GM20431 (cell line): Measurements from ENCODE around the gene DIP2A.

Source experiments
- in situ Hi-C: fragments of 300-500 bp; cut with MseI, MboI; formaldehyde crosslinking; loops from one replicate; pipeline ENCODE4 v1.15.0; 2020; ENCODE audit warnings: low sequenced_read_pairs; ENCODE audit not compliant: unreplicated experiment

The DIP2A gene

DNA sequence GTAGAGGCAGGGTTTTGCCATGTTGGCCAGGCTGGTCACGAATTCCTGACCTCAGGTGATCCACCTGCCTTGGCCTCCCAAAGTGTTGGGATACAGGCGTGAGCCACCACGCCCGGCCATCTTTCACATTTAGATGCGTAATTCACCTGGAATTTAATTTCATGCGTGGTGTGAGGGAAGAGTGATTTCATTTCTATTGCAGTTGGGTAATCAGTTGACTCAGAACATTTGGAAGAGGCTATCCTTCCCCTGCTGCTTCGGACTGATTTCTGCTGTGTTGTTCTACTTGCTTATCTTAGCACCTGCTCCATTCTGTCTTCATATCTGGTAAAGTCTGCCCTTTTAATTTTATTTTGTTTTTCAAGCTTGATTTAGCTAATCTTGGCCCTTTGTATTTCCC lies 19.1 kb downstream of the DIP2A start:
- in situ Hi-C loops, result no loop called here

DNA sequence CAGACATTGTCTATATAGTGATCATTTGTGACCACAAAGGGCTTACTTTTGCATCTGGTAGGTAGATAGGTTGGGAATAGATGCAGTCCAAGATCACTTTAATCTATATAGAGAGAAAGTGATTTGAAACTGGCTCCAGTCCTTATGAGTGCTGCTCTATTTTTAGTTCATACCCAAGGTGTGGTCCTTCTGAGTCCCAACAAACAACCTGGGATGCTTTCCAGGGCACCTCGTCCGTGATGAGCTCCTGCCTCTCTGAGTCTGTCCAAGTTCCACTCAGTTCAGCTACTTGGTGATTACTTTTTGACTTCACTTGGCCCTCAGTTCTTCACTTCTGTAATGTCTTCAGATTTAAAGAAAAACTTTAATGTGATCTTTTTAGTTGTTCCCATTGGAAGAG lies 20.2 kb downstream of the DIP2A start:
- in situ Hi-C loops, result no loop called here

DNA sequence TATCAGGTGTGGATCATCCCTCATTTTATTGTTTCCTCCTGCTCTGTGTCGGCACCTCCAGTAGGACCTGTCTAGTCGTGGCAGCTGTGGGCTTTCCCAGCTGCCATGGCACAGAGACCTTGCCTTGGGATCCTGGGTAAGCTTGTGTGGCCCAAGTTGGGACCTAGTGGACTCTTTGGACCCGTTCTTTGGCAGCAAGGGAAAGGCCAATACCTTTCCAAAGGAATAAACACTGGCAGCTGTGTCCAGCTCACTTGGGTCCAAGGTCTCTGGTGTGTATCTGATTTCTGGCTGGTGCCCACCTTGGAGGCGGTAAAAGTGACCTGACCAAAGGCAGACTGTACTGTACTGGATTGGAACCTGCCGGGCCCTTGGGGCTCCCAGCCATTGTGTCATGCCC lies 21.8 kb downstream of the DIP2A start:
- in situ Hi-C loops, result no loop called here

DNA sequence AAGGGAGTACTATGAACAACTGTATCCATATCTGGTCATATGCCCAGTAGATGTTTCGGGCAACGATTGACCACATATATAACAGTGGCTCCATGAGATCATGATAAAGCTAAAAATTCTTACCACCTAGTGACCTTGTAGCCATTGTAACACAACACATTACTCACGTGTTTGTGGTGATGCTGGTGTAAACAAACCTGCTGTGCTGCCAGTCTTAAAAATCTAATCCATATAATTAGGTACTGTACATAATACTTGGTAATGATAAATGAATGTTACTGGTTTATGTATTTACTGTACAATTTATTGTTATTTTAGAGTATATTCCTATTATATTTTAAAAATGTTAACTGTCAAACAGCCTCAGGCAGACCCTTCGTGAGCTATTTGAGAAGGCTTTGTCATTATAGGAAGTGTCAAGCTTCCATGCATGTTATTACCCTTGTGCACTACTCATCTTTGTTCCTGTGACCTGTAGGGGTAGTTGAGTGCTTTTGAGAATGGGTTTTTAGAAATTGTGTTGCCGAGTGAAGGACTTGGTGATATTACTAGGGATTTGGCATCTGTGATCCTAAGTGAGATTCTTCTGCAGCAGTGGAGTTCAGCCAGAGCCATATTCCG lies 23.6 kb downstream of the DIP2A start:
- in situ Hi-C loops, result no loop called here

DNA sequence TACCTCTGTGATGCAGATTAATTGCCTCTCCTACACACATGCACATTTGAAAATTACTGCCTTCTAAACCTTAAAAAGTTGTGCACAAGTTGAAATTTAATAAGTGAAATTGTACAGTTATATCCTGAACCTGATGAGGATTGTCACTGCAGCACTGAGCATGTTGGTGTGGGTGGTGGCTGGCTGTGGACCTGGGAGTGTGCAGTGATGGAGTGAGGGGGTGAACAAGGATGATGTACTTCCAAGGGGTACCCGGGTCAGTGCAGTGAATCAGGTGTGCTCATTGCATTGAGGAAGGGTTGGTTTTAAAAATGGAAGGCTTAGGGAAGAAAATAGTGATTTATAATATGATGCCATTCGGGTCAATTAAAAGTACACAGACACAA lies 24.1 kb downstream of the DIP2A start:
- in situ Hi-C loops, result no loop called here

DNA sequence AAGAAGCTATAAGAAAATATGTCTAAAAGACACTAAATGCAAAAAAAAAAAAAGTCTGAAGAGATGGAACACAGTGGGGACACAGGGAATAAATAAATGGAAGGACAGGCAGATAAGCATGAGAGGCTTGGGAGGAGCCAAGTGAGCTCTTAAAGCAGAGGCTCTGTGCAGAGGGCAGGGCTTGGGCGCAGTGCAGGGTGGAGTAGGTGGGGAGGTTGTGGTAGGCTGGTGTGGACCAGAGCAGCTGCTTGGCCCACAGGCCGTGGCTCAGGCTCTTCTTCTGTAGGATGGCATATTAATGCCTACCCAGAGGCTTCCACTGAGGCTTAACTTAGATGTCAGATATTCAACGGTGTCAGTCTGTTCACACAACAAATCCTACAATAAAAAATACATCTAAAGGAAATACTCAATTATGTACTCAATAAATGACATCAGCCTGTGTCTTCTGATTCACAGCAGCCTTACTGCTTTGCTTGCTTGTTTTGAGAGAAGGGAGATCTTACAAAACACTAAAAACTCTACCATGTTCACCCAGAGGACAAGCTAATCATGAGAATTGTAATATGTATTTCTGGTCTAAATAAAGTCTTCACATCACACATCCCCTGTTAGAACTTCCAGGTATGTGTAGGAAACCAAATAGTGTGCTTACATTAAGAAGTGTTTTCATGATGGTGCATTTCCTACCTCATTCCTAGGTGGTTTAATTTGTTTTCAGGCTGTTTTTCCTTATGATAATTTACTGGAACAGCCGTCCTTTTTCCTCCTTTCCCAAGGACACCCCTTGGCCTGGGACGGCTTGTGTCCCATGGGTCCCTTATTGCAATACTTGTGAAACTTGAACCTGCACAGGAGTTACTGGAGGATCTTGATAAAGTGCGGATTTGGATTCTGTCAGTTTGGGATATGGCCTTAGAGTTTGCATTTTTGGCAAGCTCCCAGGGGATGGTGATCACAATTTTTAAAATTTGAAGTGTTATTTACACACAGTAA lies 24.9 kb downstream of the DIP2A start:
- in situ Hi-C loops, result no loop called here

DNA sequence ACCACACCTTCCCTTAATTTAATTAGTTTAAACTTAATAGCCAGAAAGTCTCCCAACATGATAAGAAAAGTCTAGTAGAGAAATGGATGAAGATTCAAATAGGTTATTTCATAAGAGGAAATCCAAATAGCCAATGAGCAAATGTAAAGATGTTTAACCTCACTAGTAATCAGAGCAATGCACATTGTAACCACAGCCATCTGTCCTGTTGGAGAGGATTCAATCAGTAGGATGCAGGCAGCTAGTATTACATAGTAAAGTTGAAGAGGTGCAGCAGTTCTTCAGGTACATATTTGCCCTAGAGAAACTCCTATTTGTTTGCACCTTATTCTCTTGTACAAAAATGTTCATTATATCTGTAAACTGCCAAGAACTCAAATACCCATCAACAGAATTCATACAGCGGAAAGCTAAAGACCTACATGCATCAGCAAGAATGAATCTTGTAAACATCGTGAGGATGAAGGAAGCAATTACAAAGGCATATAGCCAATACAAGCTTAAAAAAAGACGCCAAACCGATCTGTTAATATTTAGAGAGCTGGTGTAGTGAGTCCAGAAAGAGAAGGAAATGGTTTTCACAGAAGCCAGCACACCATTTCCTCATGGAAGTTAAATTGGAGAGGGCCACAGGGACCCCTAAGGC lies 27.9 kb downstream of the DIP2A start:
- in situ Hi-C loops, result no loop called here

DNA sequence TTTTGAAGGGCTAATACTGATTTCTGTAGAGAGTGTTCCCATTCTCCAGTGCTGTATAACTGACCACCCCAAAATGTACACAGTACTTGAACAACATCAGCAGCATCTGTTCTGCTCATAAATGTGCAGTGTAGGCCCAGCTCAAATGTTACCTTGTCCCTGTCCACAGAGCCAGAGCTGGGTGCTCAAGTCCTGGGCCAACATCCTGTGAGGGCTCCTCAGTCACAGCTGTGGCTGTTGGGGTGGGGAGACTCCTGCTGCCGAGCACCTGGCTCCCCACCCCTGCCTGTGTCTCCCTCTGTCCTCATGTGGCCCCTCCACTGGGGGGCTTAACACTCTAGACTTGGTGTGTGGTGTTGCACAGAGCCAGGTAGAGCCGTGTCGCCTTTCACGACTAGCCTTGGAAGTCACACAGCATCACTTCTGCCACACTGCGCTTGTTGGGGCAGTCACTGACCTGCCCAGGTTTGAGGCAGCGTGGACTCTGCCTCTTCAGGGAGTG lies 30.5 kb downstream of the DIP2A start:
- in situ Hi-C loops, result no loop called here

DNA sequence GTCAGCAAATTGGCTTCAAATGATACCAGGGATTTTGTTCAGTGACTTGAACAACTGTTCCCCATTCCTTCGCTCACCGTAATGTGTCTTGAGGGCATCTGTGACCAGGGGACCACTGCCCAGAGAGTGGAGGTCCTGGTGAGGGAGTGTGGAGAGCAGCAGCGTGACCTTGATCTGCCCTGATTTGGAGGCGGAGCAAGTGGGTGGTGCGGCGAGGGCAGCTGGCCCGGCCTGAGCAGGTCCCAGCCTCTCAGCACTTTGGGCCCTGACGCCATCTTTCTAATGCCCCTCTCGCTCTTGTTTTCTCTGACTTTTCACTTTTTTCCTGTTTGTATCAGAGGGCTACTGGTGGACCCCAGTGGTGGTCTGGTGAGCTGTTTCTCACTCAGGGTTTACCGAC lies 31.1 kb downstream of the DIP2A start:
- in situ Hi-C loops, result no loop called here

DNA sequence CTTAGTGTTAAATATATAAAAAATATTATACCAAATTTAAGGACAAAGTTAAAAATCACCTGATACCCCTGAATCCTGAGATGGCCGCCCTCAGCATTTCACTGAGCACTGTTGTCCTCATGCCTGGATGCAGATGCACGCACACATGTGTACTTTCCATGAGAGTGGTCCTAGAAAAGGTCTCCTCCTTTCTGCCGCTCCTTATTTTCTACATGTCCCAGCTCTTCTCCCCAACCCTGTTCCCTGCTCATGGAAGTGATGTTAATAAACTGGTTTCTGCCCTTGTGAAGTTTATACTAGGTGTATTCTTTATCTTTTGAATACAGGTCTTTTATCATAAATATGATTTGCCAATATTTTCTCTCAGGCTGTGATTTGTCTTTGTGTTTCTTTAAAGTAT lies 32.9 kb downstream of the DIP2A start:
- in situ Hi-C loops, result no loop called here

DNA sequence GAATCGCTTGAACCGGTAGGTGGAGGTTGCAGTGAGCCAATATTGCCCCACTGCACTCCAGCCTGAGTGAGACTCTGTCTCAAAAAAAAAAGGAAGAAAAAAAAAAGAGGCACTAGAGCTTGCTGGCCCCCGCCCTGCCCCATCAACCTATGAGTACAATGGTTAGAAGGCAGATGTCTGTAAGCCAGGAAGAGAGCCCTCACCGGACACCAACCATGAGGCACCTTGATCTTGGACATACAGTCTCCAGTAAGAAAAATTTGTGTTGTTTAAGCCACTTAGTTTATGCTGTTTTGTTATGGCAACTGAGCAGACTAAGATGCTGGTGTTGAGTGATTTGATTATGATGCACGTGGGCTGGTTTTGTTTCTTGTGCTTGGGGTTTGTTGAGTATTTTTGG lies 34.2 kb downstream of the DIP2A start:
- in situ Hi-C loops, result no loop called here

DNA sequence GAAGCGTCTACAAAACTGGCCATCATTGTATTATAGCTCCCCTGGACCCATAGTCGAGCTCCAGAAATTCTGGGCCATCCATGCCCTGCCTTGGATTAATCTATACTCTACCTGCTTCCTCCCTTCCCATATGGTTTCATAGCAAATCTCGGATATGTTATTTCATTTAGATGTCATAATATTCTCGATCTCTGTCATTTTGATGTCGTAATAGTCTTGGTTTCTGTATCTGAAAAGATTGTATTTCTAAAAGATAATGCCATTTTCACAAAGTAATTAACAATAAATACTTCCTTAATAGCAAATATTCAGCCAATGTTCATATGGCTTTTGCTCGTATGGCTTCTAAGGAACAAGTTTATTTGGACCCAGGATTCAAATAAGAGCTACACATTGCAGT lies 35.1 kb downstream of the DIP2A start:
- in situ Hi-C loops, result no loop called here

DNA sequence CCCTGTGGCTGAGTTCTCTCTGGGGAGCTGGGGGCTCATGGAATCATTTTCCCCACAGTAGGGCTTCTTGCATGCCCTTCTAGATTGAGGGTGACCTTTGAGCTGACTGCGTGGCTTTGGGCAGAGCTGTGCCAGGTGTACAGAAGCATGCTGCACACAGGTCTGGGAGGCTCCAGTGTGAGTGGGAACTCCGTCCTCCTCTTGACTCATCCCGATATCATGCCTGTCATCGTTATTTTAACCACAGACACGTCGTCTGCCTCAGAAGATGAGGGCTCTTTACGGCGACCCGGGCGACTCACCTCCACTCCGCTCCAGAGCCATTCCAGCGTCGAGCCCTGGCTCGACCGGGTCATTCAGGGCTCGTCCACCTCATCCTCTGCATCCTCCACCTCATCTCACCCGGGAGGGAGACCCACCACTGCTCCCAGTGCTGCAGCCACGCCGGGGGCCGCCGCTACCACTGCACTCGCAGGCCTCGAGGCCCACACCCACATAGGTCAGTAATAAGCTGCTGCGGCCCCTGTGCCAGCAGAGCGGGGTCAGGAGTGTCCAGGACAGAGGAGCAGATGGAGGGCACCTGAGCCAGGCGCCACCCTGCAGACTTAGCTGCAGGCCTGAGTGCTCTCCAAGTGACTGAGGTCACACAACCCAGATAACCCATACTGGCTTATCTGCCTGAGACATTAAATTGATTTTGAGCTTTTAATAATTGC lies 39.8 kb downstream of the DIP2A start:
- in situ Hi-C loops, result no loop called here

DNA sequence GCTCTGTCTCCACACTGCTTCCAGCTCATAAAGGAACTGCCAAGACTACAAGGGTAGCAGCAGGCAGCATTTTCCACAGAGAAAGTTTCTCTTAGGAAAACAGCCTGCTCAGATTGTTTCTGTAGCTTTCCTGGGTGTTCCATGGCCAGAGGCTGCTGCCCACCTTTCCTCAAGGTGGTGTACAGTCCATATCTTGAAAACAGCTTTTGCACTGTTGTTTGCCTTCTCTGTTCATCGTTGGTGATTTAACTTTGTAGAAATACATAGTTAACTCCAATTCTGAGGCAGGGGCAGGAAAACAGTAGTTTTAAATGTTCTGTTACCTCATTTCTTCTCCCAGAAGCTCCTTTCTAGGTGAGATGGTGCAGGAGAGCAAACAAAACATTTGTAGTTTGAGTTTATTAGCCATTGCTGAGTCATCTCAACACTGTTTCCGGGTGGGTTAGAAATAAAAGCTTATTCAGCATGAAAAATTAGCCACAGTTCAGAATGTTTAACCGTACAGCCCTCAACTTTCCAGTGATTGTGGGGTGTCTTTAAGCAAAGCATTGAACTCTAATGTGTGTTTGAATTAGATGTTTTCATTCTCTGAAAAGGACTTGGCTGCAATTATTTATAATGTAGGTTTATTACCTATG lies 41.7 kb downstream of the DIP2A start:
- in situ Hi-C loops, result no loop called here

DNA sequence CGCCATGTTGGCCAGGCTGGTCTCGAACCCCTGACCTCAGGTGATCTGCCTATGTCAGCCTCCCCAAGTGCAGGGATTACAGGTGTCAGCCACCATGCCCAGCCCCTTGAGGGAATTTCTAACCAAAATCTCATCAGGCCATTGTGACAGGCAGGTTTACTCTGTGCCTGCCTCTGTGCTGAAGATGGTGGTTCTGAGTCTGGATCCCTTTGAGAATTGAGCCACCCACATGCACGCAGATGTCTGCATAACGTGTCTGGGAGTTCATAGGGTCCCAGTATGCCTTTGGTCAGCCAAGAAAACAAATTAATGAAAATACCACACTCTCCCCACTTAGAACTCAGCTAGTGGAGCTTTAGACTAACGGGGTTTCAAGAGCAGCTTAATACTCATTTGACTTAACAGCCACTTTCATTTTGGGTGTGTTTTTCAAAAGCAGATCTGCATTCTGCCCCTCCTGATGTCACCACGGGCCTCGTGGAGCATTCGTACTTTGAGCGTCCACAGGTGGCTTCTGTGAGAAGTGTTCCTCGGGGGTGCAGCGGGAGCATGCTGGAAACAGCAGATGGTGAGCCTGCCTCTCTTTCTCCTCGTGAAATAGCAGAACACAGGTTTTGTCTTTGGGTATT lies 45.3 kb downstream of the DIP2A start:
- in situ Hi-C loops, result no loop called here

DNA sequence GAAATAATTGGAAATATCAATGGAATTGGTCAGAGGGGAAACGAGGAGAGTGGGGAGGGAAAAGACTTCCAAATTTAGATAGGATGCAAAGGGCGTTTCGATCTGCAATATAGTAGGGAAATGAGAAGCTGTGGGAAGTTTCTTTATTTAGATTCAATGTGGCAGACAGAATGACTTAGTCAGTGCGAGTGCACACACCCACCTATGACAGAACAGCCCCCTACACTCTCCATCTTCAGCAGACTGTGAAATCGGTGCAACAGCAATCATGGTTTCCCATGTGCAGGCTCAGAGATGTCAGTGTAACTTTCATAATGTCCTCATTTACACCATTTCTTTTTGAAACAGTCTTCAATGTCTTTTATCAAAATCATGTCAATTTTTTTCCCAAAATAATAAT lies 46.0 kb downstream of the DIP2A start:
- in situ Hi-C loops, result no loop called here

DNA sequence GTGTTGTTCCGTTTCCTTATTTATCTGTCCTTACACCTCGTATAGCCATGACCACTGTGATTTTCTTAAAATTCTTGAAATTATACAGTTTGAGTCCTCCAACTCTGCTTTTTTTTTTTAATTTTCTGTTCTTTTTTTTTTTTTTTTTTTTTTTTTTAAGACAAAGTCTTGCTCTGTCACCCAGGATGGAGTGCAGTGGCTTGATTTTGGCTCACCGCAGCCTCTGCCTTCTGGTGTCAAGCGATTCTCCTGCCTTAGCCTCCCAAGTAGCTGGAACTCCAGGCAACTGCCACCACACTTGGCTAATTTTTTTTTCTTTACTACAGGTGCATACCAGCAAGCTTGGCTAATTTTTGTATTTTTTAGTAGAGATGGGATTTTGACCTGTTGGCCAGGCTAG lies 48.9 kb downstream of the DIP2A start:
- in situ Hi-C loops, result no loop called here

DNA sequence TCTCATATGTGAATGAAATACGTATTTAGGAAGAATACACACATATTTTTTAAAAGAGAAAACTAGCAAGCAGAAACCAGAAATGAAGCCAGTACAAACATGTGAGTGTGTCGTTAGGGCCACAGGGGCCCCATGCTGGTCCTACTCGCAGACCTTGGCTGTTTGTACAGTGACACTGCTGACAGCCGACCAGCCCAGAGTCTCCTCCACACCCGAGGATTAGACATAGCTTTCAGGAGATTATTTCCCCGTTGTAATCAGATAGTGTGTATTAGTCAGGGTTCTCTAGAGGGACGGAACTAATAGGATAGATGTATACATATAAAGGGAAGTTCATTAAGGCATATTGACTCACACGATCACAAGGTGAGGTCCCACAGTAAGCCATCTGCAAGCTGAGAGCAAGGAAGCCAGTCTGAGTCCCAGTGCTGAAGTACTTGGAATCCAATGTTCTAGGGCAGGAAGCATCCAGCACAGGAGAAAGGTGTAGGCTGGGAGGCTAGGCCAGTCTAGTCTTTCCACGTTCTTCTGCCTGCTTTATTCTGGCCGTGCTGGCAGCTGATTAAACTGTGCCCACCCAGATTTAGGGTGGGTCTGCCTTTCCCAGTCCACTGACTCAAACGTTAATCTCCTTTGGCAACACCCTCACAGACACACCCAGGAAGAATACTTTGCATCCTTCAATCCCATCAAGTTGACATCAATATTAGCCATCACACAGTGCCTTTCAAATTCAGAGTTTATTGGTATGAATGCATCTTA lies 51.2 kb downstream of the DIP2A start:
- in situ Hi-C loops, result no loop called here

DNA sequence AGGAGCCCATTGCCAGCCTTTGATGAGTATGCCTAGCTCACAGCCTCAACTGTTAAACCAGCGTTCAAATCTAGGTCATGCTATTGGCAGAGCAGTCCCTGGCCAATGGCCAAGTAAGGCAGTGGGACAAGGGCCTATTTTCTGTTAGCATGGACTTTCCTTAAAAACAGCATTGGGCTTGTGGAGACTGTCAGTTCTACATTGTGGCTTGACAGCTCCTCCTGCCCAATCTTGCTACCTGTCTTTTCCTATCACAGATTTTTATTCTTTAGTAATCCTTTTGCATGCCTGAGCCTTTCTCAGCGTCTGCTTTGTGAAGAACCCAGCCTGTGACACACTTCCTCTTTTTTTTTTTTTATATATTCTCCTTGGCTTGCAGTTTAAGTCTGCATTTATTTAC lies 56.4 kb downstream of the DIP2A start:
- in situ Hi-C loops, result no loop called here
